Body of pancreas (tissue), 4 donors: Measurements from ENCODE around the gene FAM228A. TPM values are rescaled to one million over a fixed set of nuclear protein-coding genes. Genes with fewer than 3 reads are reported as not detected.

ENCODE experiments used
- ATAC-seq: fragments of 150-250 bp; one replicate; pipeline ENCODE4 v1.9.1; 2016
- DNase-seq, 4 donors: peaks; one replicate each; pipeline ENCODE4 v3.0.0-alpha.2; 2019
- H3K27ac ChIP-seq, 4 donors: fragments of 200-600 bp; sonication (generic); 1 replicate in 3 of 4; 2 replicates in 1 of 4; pipeline versions ENCODE4 v1.5.1 to v1.6.1; 2016 to 2019; ENCODE audit warnings: mild to moderate bottlenecking in 1 of 4, mixed read lengths in 1 of 4, moderate library complexity in 1 of 4
- H3K27me3 ChIP-seq, 2 donors: fragments of 200-600 bp; sonication (generic); one replicate each; pipeline ENCODE4 v1.6.0; 2016; ENCODE audit warnings: mild to moderate bottlenecking in 1 of 2
- H3K36me3 ChIP-seq, 2 donors: fragments of 200-600 bp; sonication (generic); replicated peaks in 1 of 2; 2 replicates each; pipeline ENCODE4 v1.5.1; 2016; ENCODE audit warnings: low read depth in 2 of 2; ENCODE audit not compliant: insufficient read depth in 1 of 2
- H3K4me1 ChIP-seq: fragments of 200-600 bp; sonication (generic); one replicate; pipeline ENCODE4 v1.6.0; 2016
- H3K4me3 ChIP-seq, 2 donors: fragments of 200-600 bp; sonication (generic); 1 replicate in 1 of 2; 2 replicates in 1 of 2; pipeline ENCODE4 v1.5.1; 2016 to 2019
- H3K9me3 ChIP-seq, 3 donors: fragments of 200-600 bp; sonication (generic); 1 replicate in 2 of 3; 2 replicates in 1 of 3; pipeline ENCODE4 v1.5.1; 2016
- POLR2A ChIP-seq, 3 donors: fragments of 450-650 bp; IDR thresholded peaks; one replicate each; pipeline ENCODE4 v1.6.1; 2016; ENCODE audit warnings: antibody characterized with exemption in 3 of 3, mild to moderate bottlenecking in 2 of 3
- WGBS, 2 donors: methylation state at CpG; one replicate each; pipeline ENCODE4 v1.1.5; 2017; 5-methylcytosine and 5-hydroxymethylcytosine counted together
- intact Hi-C: fragments of 100-400 bp; cut with DNase I; formaldehyde crosslinking; loops from one replicate; pipeline ENCODE4 v1.15.1; 2023
- total RNA-seq, 2 donors: library from RNA; depleted of rRNA; stranded (reverse); fragments of >200 nt; gene quantifications; one replicate each; pipeline ENCODE4 v1.1.0, GENCODE V29; 2016
- TF ChIP-seq, protein P1 (sequence below), 7 experiments: fragments of 450-650 bp in 4 of 7; fragments of 200-600 bp in 3 of 7; sonication (generic) in 3 of 7; IDR thresholded peaks; one replicate each; pipeline ENCODE4 v1.5.1; 2016 to 2019; ENCODE audit warnings: antibody characterized with exemption in 7 of 7

The FAM228A gene
- total RNA-seq, 2 donors from 2014 or later, result not detected

DNA sequence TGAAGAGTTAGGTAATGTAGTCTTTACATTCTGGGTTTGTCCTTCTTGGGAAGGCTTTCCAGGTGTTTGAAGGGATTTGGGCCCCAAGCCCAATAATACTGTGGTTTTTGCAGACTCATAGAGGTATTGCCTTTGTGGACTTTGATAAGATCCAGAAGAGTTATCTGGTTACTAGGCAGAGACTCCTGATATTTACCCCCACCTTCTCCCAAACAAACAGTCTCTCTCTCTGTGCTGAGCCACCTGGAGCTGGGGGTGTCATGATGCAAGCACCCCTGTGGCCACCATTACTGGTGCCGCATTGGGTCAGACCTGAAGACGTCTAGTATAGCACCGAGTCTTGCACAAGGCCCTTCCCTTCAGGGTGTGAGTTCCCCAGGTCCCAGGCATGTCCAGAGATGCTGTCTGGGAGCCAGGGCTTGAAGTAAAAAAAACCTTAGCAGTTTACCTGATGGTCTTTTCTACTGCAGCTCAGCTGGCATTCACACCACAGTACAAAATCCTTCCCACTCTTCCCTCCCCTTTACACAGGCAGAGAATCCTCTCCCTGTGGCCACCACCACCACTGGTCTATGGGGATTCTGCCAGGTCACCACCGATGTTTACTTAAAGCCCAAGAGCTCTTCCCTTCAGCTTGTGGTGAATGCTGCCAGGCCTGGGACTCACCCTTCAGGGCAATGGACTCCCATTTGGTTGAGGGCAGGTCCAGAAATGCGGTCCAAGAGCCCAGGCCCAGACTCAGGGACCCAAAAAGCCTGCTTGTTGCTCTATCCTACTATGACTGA, 22.2 kb upstream of the FAM228A start:
- Histone ChIP-seq H3K27ac (no peak overlapping the region), H3K4me3 (no peak overlapping the region), H3K27me3 (no peaks in the 10 kb centered on the region), H3K36me3 (no peaks in the 10 kb centered on the region), H3K4me1 (no peaks in the 10 kb centered on the region), H3K9me3 (peaks cover 0 to 6% (median 0%) of the 10 kb centered on the region in 3 donors)
- ATAC-seq (no peak), DNase-seq (no peak)
- intact Hi-C loops, result no loop called here
- TF ChIP-seq, protein P1, sequence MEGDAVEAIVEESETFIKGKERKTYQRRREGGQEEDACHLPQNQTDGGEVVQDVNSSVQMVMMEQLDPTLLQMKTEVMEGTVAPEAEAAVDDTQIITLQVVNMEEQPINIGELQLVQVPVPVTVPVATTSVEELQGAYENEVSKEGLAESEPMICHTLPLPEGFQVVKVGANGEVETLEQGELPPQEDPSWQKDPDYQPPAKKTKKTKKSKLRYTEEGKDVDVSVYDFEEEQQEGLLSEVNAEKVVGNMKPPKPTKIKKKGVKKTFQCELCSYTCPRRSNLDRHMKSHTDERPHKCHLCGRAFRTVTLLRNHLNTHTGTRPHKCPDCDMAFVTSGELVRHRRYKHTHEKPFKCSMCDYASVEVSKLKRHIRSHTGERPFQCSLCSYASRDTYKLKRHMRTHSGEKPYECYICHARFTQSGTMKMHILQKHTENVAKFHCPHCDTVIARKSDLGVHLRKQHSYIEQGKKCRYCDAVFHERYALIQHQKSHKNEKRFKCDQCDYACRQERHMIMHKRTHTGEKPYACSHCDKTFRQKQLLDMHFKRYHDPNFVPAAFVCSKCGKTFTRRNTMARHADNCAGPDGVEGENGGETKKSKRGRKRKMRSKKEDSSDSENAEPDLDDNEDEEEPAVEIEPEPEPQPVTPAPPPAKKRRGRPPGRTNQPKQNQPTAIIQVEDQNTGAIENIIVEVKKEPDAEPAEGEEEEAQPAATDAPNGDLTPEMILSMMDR (IDR thresholded peaks at IDR 0.05), result no peak
- no peak for TF ChIP-seq POLR2A (IDR thresholded peaks at IDR 0.05)
- WGBS, 2 donors, result 94 to 95% methylated on average over 4 to 5 of the region's 5 CpGs

DNA sequence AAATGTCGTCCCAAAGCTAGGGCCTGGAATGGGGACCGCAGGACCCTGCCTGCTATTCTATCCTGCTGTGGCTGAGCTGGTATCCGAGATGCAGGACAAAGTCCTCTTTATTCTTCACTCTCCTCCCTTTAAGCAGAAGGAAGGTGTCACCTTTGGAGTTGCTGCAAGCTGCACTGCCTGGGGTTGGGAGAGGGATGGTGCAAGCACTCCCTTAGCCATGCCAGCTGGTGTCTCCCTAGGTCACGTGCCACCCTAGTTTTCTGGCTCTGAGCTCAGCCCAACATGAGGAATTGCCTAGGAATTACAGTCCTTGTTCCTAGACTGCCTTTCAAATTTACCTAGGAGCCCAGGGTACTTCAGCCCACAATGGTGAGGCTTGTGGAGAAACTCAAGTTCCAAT, 21.4 kb upstream of the FAM228A start:
- Histone ChIP-seq H3K4me3 (no peak overlapping the region), H3K27me3 (no peaks in the 10 kb centered on the region), H3K9me3 (no peaks in the 10 kb centered on the region), H3K27ac (no peak overlapping the region), H3K36me3 (no peaks in the 10 kb centered on the region), H3K4me1 (no peaks in the 10 kb centered on the region)
- intact Hi-C loops, result no loop called here
- ATAC-seq (no peak), DNase-seq (no peak)
- WGBS, 2 donors, result 91 to 93% methylated on average over 4 of the region's 4 CpGs
- TF ChIP-seq, protein P1 (IDR thresholded peaks at IDR 0.05), result no peak
- no peak for TF ChIP-seq POLR2A (IDR thresholded peaks at IDR 0.05)

DNA sequence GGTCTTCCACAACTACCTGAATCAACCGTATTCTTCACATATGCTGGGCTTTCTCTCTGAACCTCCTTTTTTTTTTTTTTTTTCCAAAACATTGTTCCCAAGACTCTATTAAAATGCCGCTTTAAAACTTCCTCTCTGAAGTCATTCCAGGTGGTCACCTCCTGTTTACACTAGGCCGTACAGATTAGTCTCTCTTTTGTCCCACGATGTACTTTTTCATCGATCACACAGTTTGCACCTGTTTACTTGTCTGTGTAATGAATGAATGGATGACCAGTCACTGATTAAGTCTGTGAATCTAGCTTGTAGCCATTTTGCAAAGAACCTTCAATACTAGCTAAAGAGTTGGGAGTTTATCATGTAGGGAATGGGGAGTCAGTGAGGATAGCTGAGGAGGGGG, 16.7 kb upstream of the FAM228A start:
- Histone ChIP-seq H3K4me1 (no peaks in the 10 kb centered on the region), H3K27ac (no peak overlapping the region), H3K9me3 (no peaks in the 10 kb centered on the region), H3K4me3 (no peak overlapping the region), H3K27me3 (no peaks in the 10 kb centered on the region), H3K36me3 (no peaks in the 10 kb centered on the region)
- intact Hi-C loops, result no loop called here
- DNase-seq, result no peak
- 48 to 66% methylated on average over 5 of the region's 5 CpGs for WGBS, 2 donors
- TF ChIP-seq, protein P1 (IDR thresholded peaks at IDR 0.05), result no peak
- no peak for TF ChIP-seq POLR2A (IDR thresholded peaks at IDR 0.05)
- ATAC-seq, result no peak

DNA sequence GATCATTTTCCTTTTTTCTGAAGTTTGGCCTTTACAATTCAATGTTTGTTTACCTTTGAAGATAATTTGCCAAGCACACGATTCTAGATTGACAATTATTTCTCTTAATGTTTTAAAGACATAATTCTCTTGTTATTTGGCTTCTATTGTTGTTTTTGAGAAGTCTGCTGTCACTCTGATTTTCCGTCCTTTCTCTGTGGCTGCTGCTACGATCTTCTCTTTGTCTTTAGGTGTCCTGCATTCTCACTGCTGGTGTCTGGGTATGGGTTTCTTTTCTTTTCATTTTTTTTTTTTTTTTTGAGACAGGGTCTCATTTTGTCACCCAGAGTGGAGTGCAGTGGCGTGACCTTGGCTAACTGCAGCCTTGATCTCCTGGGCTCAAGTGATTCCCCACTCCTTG, 15.1 kb upstream of the FAM228A start:
- WGBS, 2 donors, result 78 to 84% methylated on average over 4 of the region's 4 CpGs
- no peak for DNase-seq
- TF ChIP-seq, protein P1 (IDR thresholded peaks at IDR 0.05), result no peak
- TF ChIP-seq POLR2A (IDR thresholded peaks at IDR 0.05), result no peak

DNA sequence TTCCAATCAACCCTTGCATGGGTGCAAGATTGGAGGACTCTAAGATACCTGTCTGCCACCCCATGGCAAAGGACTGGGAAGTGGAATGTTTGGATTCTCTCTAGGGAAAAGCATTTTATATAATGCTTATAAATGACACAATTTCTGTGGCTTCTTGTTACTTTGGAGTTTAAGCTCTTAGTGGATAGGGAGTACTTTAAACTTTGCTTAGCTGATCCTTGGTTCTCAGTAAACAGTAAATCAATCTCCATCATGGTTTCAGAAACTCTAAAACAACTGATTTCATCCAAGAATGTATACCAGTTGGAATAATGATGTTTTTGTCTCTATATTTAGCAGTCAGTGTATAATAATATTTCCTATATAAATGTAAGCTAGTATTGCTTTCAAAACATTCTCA, 14.1 kb upstream of the FAM228A start:
- DNase-seq (no peak), ATAC-seq (no peak)
- no peaks in the 10 kb centered on the region for H3K9me3 ChIP-seq
- no peak overlapping the region for H3K4me3 ChIP-seq
- no peaks in the 10 kb centered on the region for H3K36me3 ChIP-seq
- H3K4me1 ChIP-seq, result no peaks in the 10 kb centered on the region
- intact Hi-C loops, result no loop called here
- no peaks in the 10 kb centered on the region for H3K27me3 ChIP-seq
- TF ChIP-seq, protein P1 (IDR thresholded peaks at IDR 0.05), result no peak
- no peak for TF ChIP-seq POLR2A (IDR thresholded peaks at IDR 0.05)
- H3K27ac ChIP-seq, result no peak overlapping the region

More for the DNA sequence above, 15.1 kb upstream of the FAM228A start:
- intact Hi-C loops, result no loop called here
- no peak for ATAC-seq
- H3K4me1 ChIP-seq, result no peaks in the 10 kb centered on the region
- H3K4me3 ChIP-seq, result no peak overlapping the region
- no peaks in the 10 kb centered on the region for H3K9me3 ChIP-seq
- no peaks in the 10 kb centered on the region for H3K27me3 ChIP-seq
- H3K36me3 ChIP-seq, result no peaks in the 10 kb centered on the region
- no peak overlapping the region for H3K27ac ChIP-seq
